Activated naive CD4-positive, alpha-beta T cell treated with anti-CD3 and anti-CD28 coated beads, Interleukin-2, amount 50 U/mL, for 16 hours (primary cell): ENCODE data around the gene IMP3.

Experiments used
- DNase-seq: peaks from one replicate; pipeline ENCODE4 v3.0.0-alpha.2; 2020

IMP3 gene

GRCh38 chr15:75672646-75673425, 32.8 kb upstream of the IMP3 start:
- no peak for DNase-seq

- no peak for DNase-seq
These were observed 31.9 kb upstream of the IMP3 start for GRCh38 chr15:75671730-75672602.

- no peak for DNase-seq
These were observed 29.8 kb upstream of the IMP3 start for GRCh38 chr15:75669879-75670212.

GRCh38 chr15:75669191-75669878, 29.3 kb upstream of the IMP3 start:
- DNase-seq: no peak

DNA sequence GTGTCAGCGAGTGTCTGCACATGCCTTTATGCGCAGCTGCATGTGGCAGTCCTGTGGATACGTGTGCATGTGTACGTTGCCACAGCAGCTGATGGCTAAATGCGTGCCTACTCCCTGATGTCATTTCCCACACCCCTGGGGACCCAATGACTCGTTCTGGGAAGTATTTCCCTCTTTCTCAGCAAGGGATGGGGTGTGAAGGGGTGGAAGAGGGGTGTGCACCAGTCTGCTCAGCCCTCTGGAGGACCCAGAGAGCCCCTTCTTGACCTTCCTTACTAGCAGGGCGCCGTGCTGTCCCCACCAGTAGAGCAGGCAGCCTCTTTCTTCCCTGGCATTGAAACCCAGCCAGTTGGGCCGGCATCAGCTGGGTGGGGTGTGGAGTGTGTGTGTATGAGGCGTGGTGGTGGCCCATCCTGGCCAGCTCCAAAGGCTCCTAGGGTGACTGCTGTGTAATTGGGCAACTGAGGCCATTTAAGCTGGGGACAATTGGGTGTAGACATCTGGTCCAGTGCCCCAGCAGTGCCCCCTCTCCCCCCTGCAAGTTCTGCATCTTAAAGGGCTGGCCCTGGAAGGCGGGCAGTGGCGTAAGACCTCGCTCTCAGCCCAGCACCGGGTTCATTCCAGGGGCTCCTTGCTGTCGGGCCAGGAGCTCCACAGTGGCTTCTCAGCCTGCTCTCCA, 26.9 kb upstream of the IMP3 start:
- DNase-seq: no peak

DNA sequence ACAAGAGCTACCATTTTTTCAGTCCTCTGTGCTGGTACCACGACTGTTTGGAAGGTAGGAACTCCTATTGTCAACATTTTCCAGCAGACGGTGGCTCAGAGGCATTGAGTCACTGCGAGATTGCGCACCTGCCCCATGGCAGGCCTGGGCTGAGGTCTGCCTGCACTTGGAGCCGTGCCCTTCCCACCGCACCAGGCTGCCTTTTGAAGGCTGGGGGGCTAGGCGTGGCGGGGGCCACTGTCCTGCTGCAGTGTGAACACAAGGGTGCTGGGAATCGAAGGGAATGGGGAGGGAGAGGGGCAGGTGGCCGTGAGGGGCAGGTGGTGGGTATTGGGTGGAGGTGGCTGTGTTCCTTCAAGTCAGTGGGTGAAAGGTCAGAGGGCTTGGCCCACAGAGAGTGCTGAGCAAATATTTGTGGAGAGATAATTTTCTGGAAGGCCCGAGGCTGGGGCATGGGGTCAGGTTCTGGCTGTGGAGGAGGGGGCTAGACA, 24.0 kb upstream of the IMP3 start:
- DNase-seq: no peak

DNA sequence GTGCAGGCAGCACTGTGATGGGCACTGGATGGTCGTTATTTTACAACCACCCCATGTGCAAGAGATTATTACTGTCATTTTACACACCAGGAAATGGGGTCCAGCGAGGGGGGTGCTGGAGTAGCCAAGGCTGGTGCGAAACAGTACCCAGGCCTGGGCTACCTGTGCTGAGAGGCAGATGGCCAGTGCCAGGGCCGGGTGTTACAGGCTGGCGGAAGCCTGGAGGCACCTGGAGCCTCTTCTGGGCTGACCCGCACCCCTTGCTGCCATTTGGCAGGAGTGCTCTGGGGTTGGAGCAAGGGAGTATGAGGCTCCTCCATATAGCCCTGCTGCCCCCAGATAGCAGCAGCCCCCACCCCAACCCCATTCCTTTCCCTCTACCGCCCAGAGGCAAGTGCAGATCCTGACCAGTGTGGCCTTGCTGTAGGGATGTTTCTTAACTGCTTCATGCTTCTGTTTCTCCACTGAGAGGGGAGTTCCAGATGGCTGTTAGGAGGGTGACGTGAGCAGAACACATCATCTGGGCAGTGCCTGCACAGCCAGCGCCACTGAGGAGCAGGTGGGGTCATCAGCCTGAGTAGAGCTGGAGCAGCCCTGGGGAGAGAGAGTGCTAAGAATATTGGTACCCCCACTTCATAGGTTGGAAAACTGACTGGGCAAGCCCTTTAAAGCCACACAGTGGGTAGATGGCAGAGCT, 22.9 kb upstream of the IMP3 start:
- no peak for DNase-seq

GRCh38 chr15:75661756-75662140, 21.7 kb upstream of the IMP3 start:
- no peak for DNase-seq

DNA sequence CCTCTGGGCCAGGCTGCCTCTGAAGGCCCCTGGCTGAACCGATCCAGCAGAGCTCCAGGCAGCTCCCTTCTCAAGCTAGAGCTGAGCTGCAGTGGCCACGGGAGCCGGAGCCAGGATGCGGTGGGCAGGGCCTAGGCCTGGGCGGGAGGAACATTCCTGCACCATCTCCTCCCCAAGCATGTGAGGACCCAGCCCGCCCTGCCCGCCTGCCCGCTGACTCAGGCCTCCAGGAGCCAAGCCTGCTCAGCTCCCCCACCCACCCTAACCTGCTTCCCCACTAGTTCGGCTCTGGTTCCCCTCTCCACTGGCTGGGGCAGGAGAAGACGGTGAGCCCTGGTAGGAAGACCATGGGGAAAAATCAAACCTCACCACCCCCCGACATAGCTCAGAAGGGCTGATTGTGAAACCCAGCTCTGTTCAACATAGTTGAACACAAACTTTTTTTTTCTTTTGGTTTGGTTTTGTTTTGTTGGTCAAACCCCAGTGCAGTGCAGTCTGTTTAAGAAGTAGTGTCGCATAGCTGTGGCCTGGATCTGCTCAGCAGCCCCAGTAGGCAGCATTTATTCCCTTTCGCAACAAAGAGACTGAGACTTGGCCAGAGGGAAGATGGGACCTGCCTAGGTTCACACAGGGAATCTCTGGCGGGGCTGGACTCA, 21.2 kb upstream of the IMP3 start:
- no peak for DNase-seq

DNA sequence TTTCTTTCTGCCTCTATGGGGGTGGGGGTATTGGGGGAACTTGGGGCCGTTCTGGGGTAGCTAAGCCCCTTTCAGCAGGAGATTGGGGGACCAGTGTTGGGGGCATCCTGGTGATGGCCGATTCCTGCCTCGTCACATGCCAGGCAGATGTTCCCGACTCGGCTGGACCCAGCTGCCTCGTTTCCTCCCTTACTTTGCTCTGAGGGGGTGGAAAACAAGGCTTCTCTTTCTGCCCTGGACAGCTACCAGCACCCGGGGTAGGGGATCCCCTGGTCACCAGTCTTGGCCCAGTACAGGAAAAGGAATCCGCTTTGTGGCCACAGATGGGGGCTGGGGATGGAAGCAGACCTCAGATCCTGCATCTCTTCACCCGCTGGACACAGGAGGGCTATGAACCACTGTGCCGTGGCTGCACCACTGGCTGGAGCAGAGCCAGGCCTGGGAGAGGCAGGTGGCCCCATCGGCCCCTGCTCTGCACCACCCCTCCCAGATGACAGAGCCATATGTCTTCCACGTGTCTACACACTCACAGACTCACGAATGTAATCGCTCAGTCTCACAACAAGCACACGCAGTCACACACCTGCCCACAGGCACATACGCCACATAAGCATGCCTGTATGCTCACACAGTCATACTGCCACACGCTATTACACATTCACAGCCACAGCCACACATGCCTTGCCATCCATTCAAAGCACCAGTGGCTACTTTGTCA, 20.1 kb upstream of the IMP3 start:
- no peak for DNase-seq

DNA sequence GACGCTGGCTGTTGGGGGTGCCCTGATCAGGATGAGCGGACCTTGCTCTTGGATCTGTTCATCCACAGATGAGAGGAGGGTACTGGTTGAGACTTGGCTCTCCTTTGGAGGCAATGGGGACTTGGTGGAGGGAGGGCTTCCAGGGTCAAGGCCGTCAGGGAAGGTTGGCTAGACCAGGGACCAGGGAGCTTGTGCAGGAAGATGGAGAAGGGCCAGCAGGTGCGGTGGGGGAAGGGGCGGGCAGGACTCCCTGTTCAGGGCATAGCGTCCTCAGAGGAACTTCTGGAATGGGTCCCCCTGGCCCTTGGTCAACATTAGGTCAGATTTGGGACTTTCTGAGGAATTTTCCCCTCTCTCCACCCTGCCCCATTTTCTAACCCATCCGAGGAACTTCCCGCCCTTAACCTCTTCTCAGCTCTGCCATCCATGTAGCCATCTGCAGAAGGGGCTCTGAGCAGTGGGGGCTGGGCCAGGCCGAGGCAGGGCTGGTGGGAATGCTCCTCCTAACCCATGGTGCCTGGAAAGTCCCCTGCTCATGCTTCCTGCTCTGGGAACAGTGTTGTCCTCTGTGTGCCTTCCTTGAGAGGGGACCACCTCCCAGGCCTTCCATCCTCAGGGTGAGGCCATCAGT, 19.2 kb upstream of the IMP3 start:
- DNase-seq: no peak

GRCh38 chr15:75656813-75657212, 16.8 kb upstream of the IMP3 start:
- no peak for DNase-seq

GRCh38 chr15:75656331-75656730, 16.3 kb upstream of the IMP3 start:
- DNase-seq: no peak

DNA sequence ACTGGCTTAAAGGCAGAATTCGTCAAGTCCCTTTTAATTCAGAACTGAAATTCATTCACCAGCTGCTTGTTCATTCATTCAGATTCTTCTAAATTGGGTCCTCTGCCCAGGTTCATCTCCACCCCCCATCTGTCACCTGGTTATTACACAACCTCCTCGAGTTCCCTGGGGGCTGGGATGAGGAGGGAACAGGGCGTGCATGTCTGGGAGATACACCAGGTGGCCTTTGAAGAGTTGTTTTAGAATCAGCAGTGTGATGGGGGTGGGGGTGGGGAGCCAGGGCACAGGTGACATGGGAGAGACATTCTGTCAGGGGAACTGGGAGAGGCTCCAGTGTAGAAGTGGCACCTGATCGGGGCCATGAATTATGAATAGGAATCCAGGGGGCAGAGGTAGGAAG, 15.9 kb upstream of the IMP3 start:
- no peak for DNase-seq

GRCh38 chr15:75654201-75654907, 14.3 kb upstream of the IMP3 start:
- no peak for DNase-seq

DNA sequence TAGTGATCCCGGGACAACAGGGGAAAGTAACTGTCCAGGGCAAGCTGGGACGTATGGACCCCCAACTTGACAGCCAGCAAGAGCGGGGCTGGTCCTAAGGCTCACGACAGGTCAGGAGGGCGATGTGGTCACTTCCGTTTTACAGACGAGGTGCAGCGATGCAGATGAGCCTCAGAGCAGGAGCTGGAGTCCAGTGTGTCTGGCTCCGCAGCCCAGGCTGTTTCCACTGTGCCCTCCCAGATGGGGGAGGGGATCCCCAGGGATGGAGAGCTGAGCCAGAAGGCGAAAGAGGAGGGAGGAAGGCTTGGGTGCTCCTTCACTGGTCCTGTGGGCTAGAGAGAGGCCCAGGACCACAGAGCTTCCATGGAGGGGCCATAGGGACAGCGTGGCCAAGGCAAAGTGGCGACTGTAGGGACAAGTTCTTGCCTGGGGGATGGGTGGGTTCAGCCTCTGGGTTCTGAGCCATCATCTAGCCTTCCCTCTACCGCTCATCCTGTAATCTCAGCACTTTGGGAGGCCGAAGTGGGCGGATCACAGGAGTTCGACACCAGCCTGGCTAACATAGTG, 13.4 kb upstream of the IMP3 start:
- DNase-seq: no peak

GRCh38 chr15:75651810-75652543, 12.0 kb upstream of the IMP3 start:
- DNase-seq: no peak

- no peak for DNase-seq
These were observed 11.1 kb upstream of the IMP3 start for GRCh38 chr15:75650908-75651809.
